GM21825 (cell line): ENCODE results near the gene SH3PXD2A.

Source experiments
- ATAC-seq: cut with Tn5 transposase; IDR thresholded peaks from one replicate; pipeline ENCODE4 v1.9.1; 2021; ENCODE audit warnings: mild to moderate bottlenecking, moderate library complexity; ENCODE audit not compliant: unreplicated experiment

Gene SH3PXD2A

GRCh38 chr10:103552856-103553742 is 302.3 kb downstream of the SH3PXD2A start:
- no peak for ATAC-seq

- no peak for ATAC-seq
Observed at GRCh38 chr10:103551619-103552602, 303.5 kb downstream of the SH3PXD2A start.

- no peak for ATAC-seq
Observed at GRCh38 chr10:103550229-103550628, 305.1 kb downstream of the SH3PXD2A start.

GRCh38 chr10:103549349-103549685 is 306.1 kb downstream of the SH3PXD2A start:
- ATAC-seq: no peak

GRCh38 chr10:103548581-103549348 is 306.6 kb downstream of the SH3PXD2A start:
- ATAC-seq: no peak

GRCh38 chr10:103548006-103548405 is 307.4 kb downstream of the SH3PXD2A start:
- no peak for ATAC-seq

GRCh38 chr10:103547391-103547946 is 307.9 kb downstream of the SH3PXD2A start:
- no peak for ATAC-seq

GRCh38 chr10:103546401-103546800 is 309.0 kb downstream of the SH3PXD2A start:
- no peak for ATAC-seq

GRCh38 chr10:103545771-103546281 is 309.6 kb downstream of the SH3PXD2A start:
- ATAC-seq: no peak

- no peak for ATAC-seq
Observed at GRCh38 chr10:103545366-103545765, 310.0 kb downstream of the SH3PXD2A start.

GRCh38 chr10:103544657-103545310 is 310.6 kb downstream of the SH3PXD2A start:
- no peak for ATAC-seq
